K562 (cell line): Measurements from ENCODE around the gene MAP3K19. TPM values are rescaled to one million over a fixed set of nuclear protein-coding genes. Genes with fewer than 3 reads are reported as not detected.
A peak's percentile ranks its signal among the peaks of the same experiment; 100 is the strongest.

Source experiments
- RBM39 ChIP-seq: fragments of 200-400 bp; formaldehyde crosslinking; optimal IDR thresholded peaks from 2 replicates; pipeline ENCODE3; 2018; ENCODE audit warnings: low read depth, low read length
- SMARCE1 ChIP-seq: fragments of 450-650 bp; IDR thresholded peaks from 2 replicates; pipeline ENCODE4 v1.7.1; 2016; ENCODE audit warnings: mild to moderate bottlenecking
- ZNF133 ChIP-seq: fragments of 250-450 bp; sonication (Bioruptor Pico); IDR thresholded peaks from 2 replicates; pipeline ENCODE4 v1.4.0; 2020; ENCODE audit warnings: mild to moderate bottlenecking
- polyA plus RNA-seq, 8 experiments: library from polyadenylated mRNA; depleted of rRNA in 4 of 8; stranded (reverse) in 5 of 8; unstranded in 3 of 8; fragments of >200 nt; fragmentation: Nextera tagmentation in 2 of 8; fragmentation: Illumina TruSeq in 1 of 8; extraction: Ambion mirVana in 2 of 8; extraction: Trizol in 1 of 8; gene quantifications; 2 replicates each; pipeline versions ENCODE4 v1.2.1 to v1.2.3, GENCODE V29; 2011 to 2014; ENCODE audit warnings: inconsistent platforms in 1 of 8, missing spikeins in 1 of 8
- total RNA-seq, 7 experiments: library from RNA; depleted of rRNA in 6 of 7; stranded (reverse); fragments of >200 nt in 6 of 7; fragmentation: Illumina TruSeq in 2 of 7; extraction: Trizol in 2 of 7; gene quantifications; 2 replicates each; pipeline versions ENCODE4 v1.2.1 to v1.2.3, GENCODE V29; 2011 to 2021; ENCODE audit warnings: low replicate concordance in 1 of 7
- TF ChIP-seq, protein P1 (sequence below): sonication (generic); formaldehyde crosslinking; IDR thresholded peaks from 2 replicates; pipeline ENCODE4 v1.8.1; 2023; ENCODE audit warnings: mild to moderate bottlenecking, missing genetic modification reagents, moderate library complexity
- TF ChIP-seq, protein P2 (sequence below), 2 experiments: fragments of 450-650 bp; IDR thresholded peaks; 2 replicates each; pipeline ENCODE4 v1.6.1; 2016; ENCODE audit warnings: mild to moderate bottlenecking in 2 of 2, borderline replicate concordance in 1 of 2, low read depth in 1 of 2, moderate library complexity in 1 of 2
- TF ChIP-seq, protein P3 (sequence below): fragments of 450-650 bp; formaldehyde crosslinking; IDR thresholded peaks from 2 replicates; pipeline ENCODE4 v1.4.0; 2020; ENCODE audit warnings: mild to moderate bottlenecking
- TF ChIP-seq, protein P4 (sequence below): fragments of 450-650 bp; IDR thresholded peaks from 2 replicates; pipeline ENCODE4 v1.7.0; 2016; ENCODE audit warnings: borderline replicate concordance
- TF ChIP-seq, protein P5 (sequence below), 2 experiments: fragments of 150-350 bp in 1 of 2; IDR thresholded peaks; 2 replicates each; pipeline ENCODE4 v1.6.1; 2012 to 2016; ENCODE audit warnings: low read depth in 2 of 2, low read length in 2 of 2, mild to moderate bottlenecking in 1 of 2, moderate library complexity in 1 of 2

MAP3K19 gene
- total and polyA plus RNA-seq, 9 of the 15 experiments (the other 6 are each of a cell fraction or from before 2014, with no cell fraction given), result 0.29 TPM; not detected in 8

DNA sequence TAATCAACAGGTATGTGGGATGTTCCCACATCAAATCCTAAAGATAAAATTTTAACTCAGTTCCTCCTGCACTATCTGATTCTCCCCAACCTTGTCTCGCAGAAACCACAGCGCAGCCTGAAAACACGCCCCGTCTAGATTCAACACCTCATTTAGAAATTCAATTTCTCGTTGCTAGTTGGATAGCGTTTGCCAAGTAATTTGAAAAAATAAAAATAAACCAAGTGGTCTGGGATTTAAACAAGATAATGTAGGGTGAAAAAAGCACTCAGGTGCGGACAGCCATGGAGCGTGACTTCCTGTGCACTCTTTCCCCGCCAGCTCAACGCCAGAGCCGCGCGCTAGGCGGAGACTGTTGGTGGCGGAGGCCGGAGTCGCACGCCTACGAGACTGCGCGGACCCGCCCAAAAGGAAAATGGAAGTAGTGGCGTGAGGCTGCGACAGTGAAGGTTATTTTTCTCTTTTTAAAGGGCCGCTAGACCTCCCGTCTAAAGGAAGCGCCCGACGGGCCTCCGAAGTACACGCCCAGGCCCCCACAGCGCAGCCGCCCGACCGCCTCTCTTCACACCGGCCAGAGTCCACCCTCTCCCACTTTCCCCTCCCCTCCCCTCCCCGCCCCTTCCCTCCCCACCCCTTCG lies 129.2 kb downstream of the MAP3K19 start (continued):
- TF ChIP-seq, protein P1, sequence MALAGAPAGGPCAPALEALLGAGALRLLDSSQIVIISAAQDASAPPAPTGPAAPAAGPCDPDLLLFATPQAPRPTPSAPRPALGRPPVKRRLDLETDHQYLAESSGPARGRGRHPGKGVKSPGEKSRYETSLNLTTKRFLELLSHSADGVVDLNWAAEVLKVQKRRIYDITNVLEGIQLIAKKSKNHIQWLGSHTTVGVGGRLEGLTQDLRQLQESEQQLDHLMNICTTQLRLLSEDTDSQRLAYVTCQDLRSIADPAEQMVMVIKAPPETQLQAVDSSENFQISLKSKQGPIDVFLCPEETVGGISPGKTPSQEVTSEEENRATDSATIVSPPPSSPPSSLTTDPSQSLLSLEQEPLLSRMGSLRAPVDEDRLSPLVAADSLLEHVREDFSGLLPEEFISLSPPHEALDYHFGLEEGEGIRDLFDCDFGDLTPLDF (CRISPR knock-in tag), result no peak
- TF ChIP-seq, protein P2, sequence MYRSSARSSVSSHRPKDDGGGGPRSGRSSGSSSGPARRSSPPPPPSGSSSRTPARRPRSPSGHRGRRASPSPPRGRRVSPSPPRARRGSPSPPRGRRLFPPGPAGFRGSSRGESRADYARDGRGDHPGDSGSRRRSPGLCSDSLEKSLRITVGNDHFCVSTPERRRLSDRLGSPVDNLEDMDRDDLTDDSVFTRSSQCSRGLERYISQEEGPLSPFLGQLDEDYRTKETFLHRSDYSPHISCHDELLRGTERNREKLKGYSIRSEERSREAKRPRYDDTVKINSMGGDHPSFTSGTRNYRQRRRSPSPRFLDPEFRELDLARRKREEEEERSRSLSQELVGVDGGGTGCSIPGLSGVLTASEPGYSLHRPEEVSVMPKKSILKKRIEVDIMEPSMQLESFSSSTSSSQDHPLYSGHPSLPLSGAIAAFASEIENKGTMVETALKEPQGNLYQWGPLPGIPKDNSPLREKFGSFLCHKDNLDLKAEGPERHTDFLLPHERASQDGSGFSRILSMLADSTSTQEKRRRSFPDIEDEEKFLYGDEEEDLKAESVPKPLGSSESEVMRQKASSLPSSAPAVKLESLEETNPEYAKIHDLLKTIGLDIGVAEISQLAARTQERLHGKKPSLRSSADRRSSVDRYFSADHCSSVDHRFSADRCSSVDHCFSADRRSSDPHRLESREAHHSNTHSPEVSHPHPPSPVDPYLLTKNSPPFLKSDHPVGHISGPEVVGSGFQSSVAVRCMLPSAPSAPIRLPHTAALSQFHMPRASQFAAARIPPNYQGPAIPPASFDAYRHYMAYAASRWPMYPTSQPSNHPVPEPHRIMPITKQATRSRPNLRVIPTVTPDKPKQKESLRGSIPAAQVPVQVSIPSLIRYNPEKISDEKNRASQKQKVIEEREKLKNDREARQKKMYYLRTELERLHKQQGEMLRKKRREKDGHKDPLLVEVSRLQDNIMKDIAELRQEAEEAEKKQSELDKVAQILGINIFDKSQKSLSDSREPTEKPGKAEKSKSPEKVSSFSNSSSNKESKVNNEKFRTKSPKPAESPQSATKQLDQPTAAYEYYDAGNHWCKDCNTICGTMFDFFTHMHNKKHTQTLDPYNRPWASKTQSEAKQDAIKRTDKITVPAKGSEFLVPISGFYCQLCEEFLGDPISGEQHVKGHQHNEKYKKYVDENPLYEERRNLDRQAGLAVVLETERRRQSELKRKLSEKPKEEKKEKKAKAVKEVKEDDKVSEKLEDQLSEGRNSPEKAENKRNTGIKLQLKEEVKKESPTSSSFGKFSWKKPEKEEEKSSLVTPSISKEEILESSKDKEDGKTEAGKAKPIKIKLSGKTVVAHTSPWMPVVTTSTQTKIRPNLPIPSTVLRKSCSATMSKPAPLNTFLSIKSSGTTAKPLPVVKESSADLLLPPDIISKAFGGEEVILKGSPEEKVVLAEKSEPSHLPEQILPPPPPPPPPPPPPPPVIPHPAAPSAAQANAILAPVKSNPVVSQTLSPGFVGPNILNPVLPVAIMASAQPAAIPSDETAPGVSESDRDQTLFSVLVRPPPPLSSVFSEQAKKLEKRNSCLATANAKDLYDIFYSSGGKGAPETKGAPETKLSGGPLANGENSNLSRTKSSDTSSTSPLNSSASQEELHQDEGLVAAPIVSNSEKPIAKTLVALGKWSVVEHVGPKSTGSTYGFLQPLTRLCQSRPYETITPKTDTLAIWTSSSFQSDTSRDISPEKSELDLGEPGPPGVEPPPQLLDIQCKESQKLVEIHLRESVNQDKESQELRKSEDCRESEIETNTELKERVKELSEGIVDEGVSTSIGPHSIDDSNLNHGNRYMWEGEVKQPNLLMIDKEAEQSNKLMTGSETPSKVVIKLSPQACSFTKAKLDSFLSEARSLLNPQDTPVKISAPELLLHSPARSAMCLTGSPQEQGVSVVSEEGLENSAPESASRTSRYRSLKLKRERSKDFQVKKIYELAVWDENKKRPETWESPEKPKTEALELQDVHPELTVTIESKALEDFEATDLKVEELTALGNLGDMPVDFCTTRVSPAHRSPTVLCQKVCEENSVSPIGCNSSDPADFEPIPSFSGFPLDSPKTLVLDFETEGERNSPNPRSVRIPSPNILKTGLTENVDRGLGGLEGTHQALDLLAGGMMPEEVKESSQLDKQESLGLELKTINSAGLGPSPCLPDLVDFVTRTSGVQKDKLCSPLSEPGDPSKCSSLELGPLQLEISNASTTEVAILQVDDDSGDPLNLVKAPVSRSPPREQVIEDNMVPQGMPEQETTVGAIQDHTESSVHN (IDR thresholded peaks at IDR 0.05; ENCODE audit: borderline replicate concordance in 1 of 2, low read depth in 1 of 2), result peak in 1 of 2 experiments; percentile 49; a peak in 1 of 4 replicates
- TF ChIP-seq SMARCE1 (no peak), ZNF133 (CRISPR knock-in tag) (no peak), RBM39 (no peak)
- TF ChIP-seq, protein P3, sequence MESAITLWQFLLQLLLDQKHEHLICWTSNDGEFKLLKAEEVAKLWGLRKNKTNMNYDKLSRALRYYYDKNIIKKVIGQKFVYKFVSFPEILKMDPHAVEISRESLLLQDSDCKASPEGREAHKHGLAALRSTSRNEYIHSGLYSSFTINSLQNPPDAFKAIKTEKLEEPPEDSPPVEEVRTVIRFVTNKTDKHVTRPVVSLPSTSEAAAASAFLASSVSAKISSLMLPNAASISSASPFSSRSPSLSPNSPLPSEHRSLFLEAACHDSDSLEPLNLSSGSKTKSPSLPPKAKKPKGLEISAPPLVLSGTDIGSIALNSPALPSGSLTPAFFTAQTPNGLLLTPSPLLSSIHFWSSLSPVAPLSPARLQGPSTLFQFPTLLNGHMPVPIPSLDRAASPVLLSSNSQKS (CRISPR knock-in tag), result no peak
- TF ChIP-seq, protein P4, sequence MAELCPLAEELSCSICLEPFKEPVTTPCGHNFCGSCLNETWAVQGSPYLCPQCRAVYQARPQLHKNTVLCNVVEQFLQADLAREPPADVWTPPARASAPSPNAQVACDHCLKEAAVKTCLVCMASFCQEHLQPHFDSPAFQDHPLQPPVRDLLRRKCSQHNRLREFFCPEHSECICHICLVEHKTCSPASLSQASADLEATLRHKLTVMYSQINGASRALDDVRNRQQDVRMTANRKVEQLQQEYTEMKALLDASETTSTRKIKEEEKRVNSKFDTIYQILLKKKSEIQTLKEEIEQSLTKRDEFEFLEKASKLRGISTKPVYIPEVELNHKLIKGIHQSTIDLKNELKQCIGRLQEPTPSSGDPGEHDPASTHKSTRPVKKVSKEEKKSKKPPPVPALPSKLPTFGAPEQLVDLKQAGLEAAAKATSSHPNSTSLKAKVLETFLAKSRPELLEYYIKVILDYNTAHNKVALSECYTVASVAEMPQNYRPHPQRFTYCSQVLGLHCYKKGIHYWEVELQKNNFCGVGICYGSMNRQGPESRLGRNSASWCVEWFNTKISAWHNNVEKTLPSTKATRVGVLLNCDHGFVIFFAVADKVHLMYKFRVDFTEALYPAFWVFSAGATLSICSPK, result no peak
- TF ChIP-seq, protein P5, sequence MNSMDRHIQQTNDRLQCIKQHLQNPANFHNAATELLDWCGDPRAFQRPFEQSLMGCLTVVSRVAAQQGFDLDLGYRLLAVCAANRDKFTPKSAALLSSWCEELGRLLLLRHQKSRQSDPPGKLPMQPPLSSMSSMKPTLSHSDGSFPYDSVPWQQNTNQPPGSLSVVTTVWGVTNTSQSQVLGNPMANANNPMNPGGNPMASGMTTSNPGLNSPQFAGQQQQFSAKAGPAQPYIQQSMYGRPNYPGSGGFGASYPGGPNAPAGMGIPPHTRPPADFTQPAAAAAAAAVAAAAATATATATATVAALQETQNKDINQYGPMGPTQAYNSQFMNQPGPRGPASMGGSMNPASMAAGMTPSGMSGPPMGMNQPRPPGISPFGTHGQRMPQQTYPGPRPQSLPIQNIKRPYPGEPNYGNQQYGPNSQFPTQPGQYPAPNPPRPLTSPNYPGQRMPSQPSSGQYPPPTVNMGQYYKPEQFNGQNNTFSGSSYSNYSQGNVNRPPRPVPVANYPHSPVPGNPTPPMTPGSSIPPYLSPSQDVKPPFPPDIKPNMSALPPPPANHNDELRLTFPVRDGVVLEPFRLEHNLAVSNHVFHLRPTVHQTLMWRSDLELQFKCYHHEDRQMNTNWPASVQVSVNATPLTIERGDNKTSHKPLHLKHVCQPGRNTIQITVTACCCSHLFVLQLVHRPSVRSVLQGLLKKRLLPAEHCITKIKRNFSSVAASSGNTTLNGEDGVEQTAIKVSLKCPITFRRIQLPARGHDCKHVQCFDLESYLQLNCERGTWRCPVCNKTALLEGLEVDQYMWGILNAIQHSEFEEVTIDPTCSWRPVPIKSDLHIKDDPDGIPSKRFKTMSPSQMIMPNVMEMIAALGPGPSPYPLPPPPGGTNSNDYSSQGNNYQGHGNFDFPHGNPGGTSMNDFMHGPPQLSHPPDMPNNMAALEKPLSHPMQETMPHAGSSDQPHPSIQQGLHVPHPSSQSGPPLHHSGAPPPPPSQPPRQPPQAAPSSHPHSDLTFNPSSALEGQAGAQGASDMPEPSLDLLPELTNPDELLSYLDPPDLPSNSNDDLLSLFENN (IDR thresholded peaks at IDR 0.05; ENCODE audit: low read depth in 2 of 2, low read length in 2 of 2), result no peak
